Measurements from ENCODE around the gene THADA. TPM values are rescaled to one million over a fixed set of nuclear protein-coding genes. Genes with fewer than 3 reads are reported as not detected.

Gene THADA
- polyA plus RNA-seq, 1 donor (not counting 4 experiments of a cell fraction or from before 2014, with no cell fraction given) = 22.6 TPM

DNA sequence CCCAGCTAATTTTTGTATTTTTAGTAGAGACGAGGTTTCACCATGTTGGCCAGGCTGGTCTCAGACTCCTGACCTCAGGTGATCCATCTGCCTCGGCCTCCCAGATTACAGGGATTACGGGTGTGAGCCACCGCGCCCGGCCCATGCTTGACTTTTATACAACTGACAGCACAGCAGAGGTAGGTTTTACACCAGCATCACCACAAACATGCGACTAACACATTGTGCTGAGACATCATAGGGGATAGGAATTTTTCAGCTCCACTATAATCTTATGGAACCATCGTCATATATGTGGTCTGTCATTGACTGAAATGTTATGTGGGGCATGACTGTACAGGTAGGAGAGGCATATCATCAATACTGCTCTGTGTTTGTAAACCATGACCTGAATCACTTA, 122.1 kb downstream of the THADA start:
- TF ChIP-seq EZH2 (IDR thresholded peaks at IDR 0.05; ENCODE audit: low read length) = no peak
- TF ChIP-seq, protein P1, sequence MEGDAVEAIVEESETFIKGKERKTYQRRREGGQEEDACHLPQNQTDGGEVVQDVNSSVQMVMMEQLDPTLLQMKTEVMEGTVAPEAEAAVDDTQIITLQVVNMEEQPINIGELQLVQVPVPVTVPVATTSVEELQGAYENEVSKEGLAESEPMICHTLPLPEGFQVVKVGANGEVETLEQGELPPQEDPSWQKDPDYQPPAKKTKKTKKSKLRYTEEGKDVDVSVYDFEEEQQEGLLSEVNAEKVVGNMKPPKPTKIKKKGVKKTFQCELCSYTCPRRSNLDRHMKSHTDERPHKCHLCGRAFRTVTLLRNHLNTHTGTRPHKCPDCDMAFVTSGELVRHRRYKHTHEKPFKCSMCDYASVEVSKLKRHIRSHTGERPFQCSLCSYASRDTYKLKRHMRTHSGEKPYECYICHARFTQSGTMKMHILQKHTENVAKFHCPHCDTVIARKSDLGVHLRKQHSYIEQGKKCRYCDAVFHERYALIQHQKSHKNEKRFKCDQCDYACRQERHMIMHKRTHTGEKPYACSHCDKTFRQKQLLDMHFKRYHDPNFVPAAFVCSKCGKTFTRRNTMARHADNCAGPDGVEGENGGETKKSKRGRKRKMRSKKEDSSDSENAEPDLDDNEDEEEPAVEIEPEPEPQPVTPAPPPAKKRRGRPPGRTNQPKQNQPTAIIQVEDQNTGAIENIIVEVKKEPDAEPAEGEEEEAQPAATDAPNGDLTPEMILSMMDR (optimal IDR thresholded peaks at IDR 0.05 in 1 of 3, IDR thresholded peaks at IDR 0.05 in 1 of 3, conservative IDR thresholded peaks at IDR 0.05 in 1 of 3; ENCODE audit: extremely low read depth in 1 of 3, insufficient read depth in 2 of 3, low read length in 3 of 3) = no peak
- H3K9ac ChIP-seq (ENCODE audit: control insufficient read depth, extremely low read depth, insufficient read depth, low read length) = no peak overlapping the region
- no peak for FAIRE-seq

DNA sequence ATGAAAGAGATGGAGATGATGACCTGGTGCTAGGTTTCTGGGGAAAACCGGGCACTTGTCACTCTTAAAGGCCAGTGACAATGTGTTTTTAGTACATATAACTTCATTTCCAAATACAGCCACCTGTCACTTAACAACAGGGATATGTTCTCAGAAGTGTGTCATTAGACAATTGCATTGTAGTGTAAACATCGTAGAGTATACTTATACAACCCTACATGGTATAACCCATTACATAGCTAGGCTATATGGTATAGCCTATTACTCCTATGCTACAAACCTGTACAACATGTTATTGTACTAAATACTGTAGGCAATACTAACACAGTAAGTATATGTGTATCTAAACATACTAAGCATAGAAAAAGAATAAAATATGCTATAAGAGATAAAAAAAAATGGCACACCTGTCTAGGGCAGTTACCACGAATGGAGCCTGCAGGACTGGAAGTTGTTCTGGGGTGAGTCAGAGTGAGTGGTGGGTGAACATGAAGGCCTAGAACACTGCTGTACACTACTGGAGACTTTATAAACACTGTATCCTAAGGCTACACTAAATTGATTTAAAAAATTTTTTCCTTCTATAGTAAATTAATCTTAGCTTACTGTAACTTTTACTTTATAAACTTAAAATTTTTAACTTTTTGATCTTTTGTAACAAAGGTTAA, 123.2 kb downstream of the THADA start:
- H3K79me2 ChIP-seq (ENCODE audit: control insufficient read depth, insufficient read depth, low read length) = no peaks in the 10 kb centered on the region
- no peaks in the 10 kb centered on the region for H3K36me3 ChIP-seq (ENCODE audit: control insufficient read depth in 2 of 2, extremely low read depth in 1 of 2, insufficient read depth in 2 of 2, low read length in 2 of 2)
- no peak overlapping the region for H3K9ac ChIP-seq (ENCODE audit: control insufficient read depth, extremely low read depth, insufficient read depth, low read length)
- FAIRE-seq (no peak), DNase-seq (ENCODE audit: low read depth, low spot score) (no peak)
- no peak overlapping the region for H2AFZ ChIP-seq (ENCODE audit: control insufficient read depth, low read length)
- peaks cover 22% of the 10 kb centered on the region for H3K4me1 ChIP-seq (ENCODE audit: control insufficient read depth, extremely low read depth, insufficient read depth, low read length)
- H4K20me1 ChIP-seq (ENCODE audit: control insufficient read depth, extremely low read depth, insufficient read depth, low read length) = no peaks in the 10 kb centered on the region
- no peak overlapping the region for H3K27ac ChIP-seq (ENCODE audit: control insufficient read depth, insufficient read depth, low read length)
- no peak overlapping the region for H3K4me3 ChIP-seq (ENCODE audit: control insufficient read depth in 2 of 3, extremely low read depth in 1 of 3, insufficient read depth in 2 of 3, low read depth in 1 of 3, low read length in 3 of 3)
- TF ChIP-seq, protein P1 (optimal IDR thresholded peaks at IDR 0.05 in 1 of 3, IDR thresholded peaks at IDR 0.05 in 1 of 3, conservative IDR thresholded peaks at IDR 0.05 in 1 of 3; ENCODE audit: extremely low read depth in 1 of 3, insufficient read depth in 2 of 3, low read length in 3 of 3) = no peak
- TF ChIP-seq EZH2 (IDR thresholded peaks at IDR 0.05; ENCODE audit: low read length) = no peak
- no peak overlapping the region for H3K4me2 ChIP-seq (ENCODE audit: control insufficient read depth, extremely low read depth, insufficient read depth, low read depth, low read length)
- no peaks in the 10 kb centered on the region for H3K9me3 ChIP-seq (ENCODE audit: control insufficient read depth, low read depth, low read length)
- H3K27me3 ChIP-seq (ENCODE audit: control insufficient read depth, extremely low read depth, insufficient read depth, low read length) = no peaks in the 10 kb centered on the region
- H3K9me1 ChIP-seq (ENCODE audit: control insufficient read depth, extremely low read depth, insufficient read depth, low read length) = no peaks in the 10 kb centered on the region
- dilution Hi-C loops (cut with MboI; ENCODE audit: extremely low pct_ligation_motif_present, low sequenced_read_pairs) = no loop called here

More for the DNA sequence above, 122.1 kb downstream of the THADA start:
- Histone ChIP-seq H3K4me3 (ENCODE audit: control insufficient read depth in 2 of 3, extremely low read depth in 1 of 3, insufficient read depth in 2 of 3, low read depth in 1 of 3, low read length in 3 of 3) (no peak overlapping the region), H3K27me3 (ENCODE audit: control insufficient read depth, extremely low read depth, insufficient read depth, low read length) (no peaks in the 10 kb centered on the region), H3K79me2 (ENCODE audit: control insufficient read depth, insufficient read depth, low read length) (no peaks in the 10 kb centered on the region), H3K27ac (ENCODE audit: control insufficient read depth, insufficient read depth, low read length) (no peak overlapping the region), H3K36me3 (ENCODE audit: control insufficient read depth in 2 of 2, extremely low read depth in 1 of 2, insufficient read depth in 2 of 2, low read length in 2 of 2) (no peaks in the 10 kb centered on the region), H3K4me1 (ENCODE audit: control insufficient read depth, extremely low read depth, insufficient read depth, low read length) (peaks cover 24% of the 10 kb centered on the region), H4K20me1 (ENCODE audit: control insufficient read depth, extremely low read depth, insufficient read depth, low read length) (no peaks in the 10 kb centered on the region), H3K9me1 (ENCODE audit: control insufficient read depth, extremely low read depth, insufficient read depth, low read length) (no peaks in the 10 kb centered on the region), H2AFZ (ENCODE audit: control insufficient read depth, low read length) (no peak overlapping the region), H3K9me3 (ENCODE audit: control insufficient read depth, low read depth, low read length) (no peaks in the 10 kb centered on the region), H3K4me2 (ENCODE audit: control insufficient read depth, extremely low read depth, insufficient read depth, low read depth, low read length) (no peak overlapping the region)
- DNase-seq (ENCODE audit: low read depth, low spot score) = no peak
- dilution Hi-C loops (cut with MboI; ENCODE audit: extremely low pct_ligation_motif_present, low sequenced_read_pairs) = no loop called here

All from keratinocyte (primary cell).